H9 (cell line): ENCODE measurements around the gene ZFP69. TPM values are rescaled to one million over a fixed set of nuclear protein-coding genes. Genes with fewer than 3 reads are reported as not detected.

ENCODE experiments used
- DNase-seq: peaks from one replicate; pipeline ENCODE4 v3.0.0-alpha.2; 2017
- H2AFZ ChIP-seq: one replicate; pipeline ENCODE4 v1.6.1; 2013; ENCODE audit warnings: mild to moderate bottlenecking, low read length, control low read depth, moderate library complexity
- H2AK5ac ChIP-seq: 2 replicates; pipeline ENCODE4 v1.6.1; 2013; ENCODE audit warnings: low read length, control low read depth, mixed read lengths; ENCODE audit not compliant: insufficient read length
- H2BK120ac ChIP-seq: one replicate; pipeline ENCODE4 v1.6.1; 2013; ENCODE audit warnings: low read depth, mild to moderate bottlenecking, low read length, control low read depth, inconsistent platforms; ENCODE audit not compliant: poor library complexity, severe bottlenecking
- H2BK12ac ChIP-seq: 2 replicates; pipeline ENCODE4 v1.6.1; 2013; ENCODE audit warnings: low read length, control low read depth, mixed read lengths, low read depth; ENCODE audit not compliant: insufficient read length
- H2BK15ac ChIP-seq: 2 replicates; pipeline ENCODE4 v1.6.1; 2013; ENCODE audit warnings: low read depth, low read length, control low read depth
- H2BK20ac ChIP-seq: one replicate; pipeline ENCODE4 v1.6.1; 2013; ENCODE audit warnings: low read depth, mild to moderate bottlenecking, low read length, control low read depth, inconsistent platforms; ENCODE audit not compliant: poor library complexity, severe bottlenecking
- H2BK5ac ChIP-seq: 2 replicates; pipeline ENCODE4 v1.6.1; 2013; ENCODE audit warnings: low read length, control low read depth, mixed read lengths; ENCODE audit not compliant: insufficient read length
- H3K14ac ChIP-seq: 2 replicates; pipeline ENCODE4 v1.6.1; 2013; ENCODE audit warnings: low read length, control low read depth; ENCODE audit not compliant: insufficient read depth
- H3K18ac ChIP-seq: 2 replicates; pipeline ENCODE4 v1.6.1; 2013; ENCODE audit warnings: low read depth, mild to moderate bottlenecking, mixed read lengths, low read length, control low read depth; ENCODE audit not compliant: insufficient read length
- H3K23ac ChIP-seq: 2 replicates; pipeline ENCODE4 v1.6.1; 2013; ENCODE audit warnings: low read length, control low read depth, mixed read lengths, low read depth; ENCODE audit not compliant: insufficient read length
- H3K23me2 ChIP-seq: 2 replicates; pipeline ENCODE4 v1.6.1; 2013; ENCODE audit warnings: low read depth, mild to moderate bottlenecking, mixed read lengths, low read length, control low read depth; ENCODE audit not compliant: insufficient read length, poor library complexity, severe bottlenecking
- H3K27ac ChIP-seq: 2 replicates; pipeline ENCODE4 v1.5.1; 2013; ENCODE audit warnings: low read length, control low read depth, mixed read lengths, low read depth; ENCODE audit not compliant: insufficient read length
- H3K27me3 ChIP-seq: 2 replicates; pipeline ENCODE4 v1.6.1; 2013; ENCODE audit warnings: low read length, control low read depth, inconsistent platforms; ENCODE audit not compliant: insufficient read depth
- H3K4ac ChIP-seq: 2 replicates; pipeline ENCODE4 v1.6.1; 2013; ENCODE audit warnings: low read depth, mild to moderate bottlenecking, control low read depth, inconsistent platforms, low read length, moderate library complexity
- H3K4me1 ChIP-seq: 2 replicates; pipeline ENCODE4 v1.6.1; 2013; ENCODE audit warnings: low read length, control low read depth, inconsistent platforms; ENCODE audit not compliant: insufficient read depth
- H3K4me2 ChIP-seq: 2 replicates; pipeline ENCODE4 v1.6.1; 2013; ENCODE audit warnings: low read length, control low read depth, mixed read lengths; ENCODE audit not compliant: insufficient read length, insufficient read depth
- H3K56ac ChIP-seq: 2 replicates; pipeline ENCODE4 v1.6.1; 2013; ENCODE audit warnings: low read depth, mild to moderate bottlenecking, mixed read lengths, low read length, control low read depth; ENCODE audit not compliant: insufficient read length
- H3K79me1 ChIP-seq: 2 replicates; pipeline ENCODE4 v1.6.1; 2013; ENCODE audit warnings: low read depth, mild to moderate bottlenecking, moderate library complexity, low read length, control low read depth, inconsistent platforms; ENCODE audit not compliant: insufficient read depth, poor library complexity, severe bottlenecking
- H3K79me2 ChIP-seq: 2 replicates; pipeline ENCODE4 v1.6.1; 2013; ENCODE audit warnings: low read length, control low read depth, inconsistent platforms; ENCODE audit not compliant: insufficient read depth
- H3K9ac ChIP-seq: 2 replicates; pipeline ENCODE4 v1.6.1; 2013; ENCODE audit warnings: low read length, control low read depth, mixed read lengths; ENCODE audit not compliant: insufficient read length; ENCODE audit errors: extremely low read depth
- H3K9me3 ChIP-seq: one replicate; pipeline ENCODE4 v1.6.1; 2013; ENCODE audit warnings: low read depth, low read length, inconsistent platforms; ENCODE audit not compliant: control insufficient read depth
- H3T11ph ChIP-seq: one replicate; pipeline ENCODE4 v1.6.1; 2013; ENCODE audit warnings: mild to moderate bottlenecking, low read length, control low read depth, inconsistent platforms
- H4K20me1 ChIP-seq: one replicate; pipeline ENCODE4 v1.6.1; 2013; ENCODE audit not compliant: control insufficient read depth, insufficient read length, insufficient read depth
- H4K5ac ChIP-seq: 2 replicates; pipeline ENCODE4 v1.6.1; 2013; ENCODE audit warnings: low read depth, mild to moderate bottlenecking, mixed read lengths, low read length, control low read depth; ENCODE audit not compliant: insufficient read length
- H4K8ac ChIP-seq: replicated peaks from 2 replicates; pipeline ENCODE4 v1.6.1; 2013; ENCODE audit warnings: low read length, control low read depth, mixed read lengths, low read depth; ENCODE audit not compliant: insufficient read length
- H4K91ac ChIP-seq: 2 replicates; pipeline ENCODE4 v1.6.1; 2013; ENCODE audit warnings: low read depth, mild to moderate bottlenecking, moderate library complexity, mixed read lengths, low read length, control low read depth; ENCODE audit not compliant: insufficient read length
- H3K27ac Mint-ChIP-seq, 3 experiments: 2 replicates in 2 of 3; 3 replicates in 1 of 3; pipeline ENCODE4 v1.8.0; 2020 to 2021; ENCODE audit warnings: mixed read lengths in 3 of 3, mild to moderate bottlenecking in 1 of 3, moderate library complexity in 1 of 3
- H3K27me3 Mint-ChIP-seq: 2 replicates; pipeline ENCODE4 v1.8.0; 2021; ENCODE audit warnings: low read depth, mild to moderate bottlenecking, moderate library complexity, mixed read lengths
- H3K36me3 Mint-ChIP-seq, 3 experiments: 2 replicates in 2 of 3; 3 replicates in 1 of 3; pipeline ENCODE4 v1.8.0; 2020 to 2021; ENCODE audit warnings: low read depth in 3 of 3, mixed read lengths in 3 of 3; ENCODE audit not compliant: insufficient read depth in 1 of 3
- H3K4me1 Mint-ChIP-seq, 2 experiments: 2 replicates each; pipeline ENCODE4 v1.8.0; 2020; ENCODE audit warnings: mixed read lengths in 2 of 2
- H3K4me3 Mint-ChIP-seq, 2 experiments: 2 replicates in 1 of 2; 3 replicates in 1 of 2; pipeline ENCODE4 v1.8.0; 2020 to 2021; ENCODE audit warnings: mild to moderate bottlenecking in 2 of 2, mixed read lengths in 2 of 2, moderate library complexity in 1 of 2
- H3K9me3 Mint-ChIP-seq, 2 experiments: 2 replicates in 1 of 2; 3 replicates in 1 of 2; pipeline ENCODE4 v1.8.0; 2020; ENCODE audit warnings: mild to moderate bottlenecking in 2 of 2, mixed read lengths in 2 of 2, moderate library complexity in 1 of 2
- CTCF ChIP-seq: fragments of 200-600 bp; sonication (generic); conservative IDR thresholded peaks from 3 replicates; pipeline ENCODE4 v1.8.0; 2021; ENCODE audit warnings: antibody characterized with exemption, mild to moderate bottlenecking
- WGBS: extraction: QIAGEN DNeasy Blood & Tissue Kit; methylation state at CpG from one replicate; pipeline ENCODE4 v1.1.7; 2013; ENCODE audit warnings: missing lambda C conversion rate, low lambda C conversion rate, mixed read lengths; ENCODE audit not compliant: insufficient read length; ENCODE audit errors: extremely low coverage; 5-methylcytosine and 5-hydroxymethylcytosine counted together
- total RNA-seq: library from RNA; stranded (reverse); gene quantifications from 2 replicates; pipeline ENCODE4 v1.2.1, GENCODE V29; 2021

The ZFP69 gene
- total RNA-seq, 1 experiment from 2014 or later, result 6.8 TPM

DNA sequence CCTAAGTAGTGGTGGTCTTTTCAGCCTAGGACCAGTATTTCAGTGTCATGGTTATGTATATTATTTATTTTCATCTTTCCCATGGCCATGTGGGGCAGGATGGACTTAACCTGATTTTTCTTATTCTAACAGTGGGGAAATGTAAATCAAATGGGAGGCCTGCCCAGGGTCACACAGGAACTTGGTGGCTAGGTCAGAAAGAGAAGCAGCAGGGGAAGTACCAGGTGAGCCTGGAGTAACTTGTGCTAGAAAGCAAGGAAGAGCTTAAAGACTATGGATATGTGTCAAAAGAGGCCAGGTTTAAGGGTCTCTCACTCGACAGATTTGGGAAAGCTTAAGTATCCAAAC is 25.9 kb upstream of the ZFP69 start:
- peaks cover 20% of the 10 kb centered on the region in 2 experiments for H3K4me1 Mint-ChIP-seq
- peak overlapping the region in 1 of 3 experiments; percentile 96; a peak in 2 of 7 replicates for H3K27ac Mint-ChIP-seq
- peak overlapping the region; percentile 82 to 88 for H3K4me3 Mint-ChIP-seq
- Histone ChIP-seq H3K4ac (no peak overlapping the region), H3T11ph (no peak overlapping the region), H4K20me1 (no peaks in the 10 kb centered on the region), H3K4me2 (peak overlapping the region; percentile 90), H3K4me1 (no peaks in the 10 kb centered on the region; the same call in 1 of the 2 replicates), H2BK5ac (no peak overlapping the region), H3K23ac (no peak overlapping the region), H3K18ac (no peak overlapping the region), H2BK20ac (no peak overlapping the region), H3K27ac (peak overlapping the region; percentile 48), H4K5ac (no peak overlapping the region), H2AK5ac (no peak overlapping the region), H3K79me1 (no peaks in the 10 kb centered on the region), H2BK12ac (no peak overlapping the region), H4K8ac (no peak overlapping the region), H3K56ac (no peak overlapping the region), H2AFZ (no peak overlapping the region), H2BK15ac (no peak overlapping the region), H3K14ac (peak overlapping the region; percentile 90; the same call in 1 of the 2 replicates), H3K9ac (peak overlapping the region; percentile 77), H3K9me3 (peaks cover 8% of the 10 kb centered on the region), H3K23me2 (peaks cover 15% of the 10 kb centered on the region), H4K91ac (no peak overlapping the region), H2BK120ac (no peak overlapping the region), H3K79me2 (no peaks in the 10 kb centered on the region; the same call in 1 of the 2 replicates), H3K27me3 (no peaks in the 10 kb centered on the region)
- peaks cover 38 to 50% of the 10 kb centered on the region in 2 experiments for H3K9me3 Mint-ChIP-seq
- H3K36me3 Mint-ChIP-seq, result peaks cover 38 to 56% (median 51%) of the 10 kb centered on the region in 3 experiments
- no peaks in the 10 kb centered on the region for H3K27me3 Mint-ChIP-seq
- WGBS, result no CpG with 5 or more reads among the region's 1 CpG
- TF ChIP-seq CTCF, result no peak
- no peak for DNase-seq
